ENCODE data around the gene NHLRC1. TPM values are rescaled to one million over a fixed set of nuclear protein-coding genes. Genes with fewer than 3 reads are reported as not detected.

The NHLRC1 gene
- total and polyA plus RNA-seq, 2 experiments from 2014 or later: 1.1 TPM

- H3K79me2 ChIP-seq (replicated peaks; ENCODE audit: insufficient read depth): no peaks in the 10 kb centered on the region
- no peak overlapping the region for H2AFZ ChIP-seq
- ATAC-seq (no peak), DNase-seq (ENCODE audit: low spot score) (no peak)
- H3K4me2 ChIP-seq: no peak overlapping the region
- Mint-ChIP-seq H3K27ac (no peak overlapping the region), H3K36me3 (ENCODE audit: low read depth) (peaks cover 33% of the 10 kb centered on the region), H3K4me3 (no peak overlapping the region), H3K27me3 (ENCODE audit: insufficient read depth, low read depth, poor library complexity) (no peaks in the 10 kb centered on the region), H3K9me3 (peaks cover 13% of the 10 kb centered on the region), H3K4me1 (no peaks in the 10 kb centered on the region)
- H3K27ac ChIP-seq (ENCODE audit: low read depth): no peak overlapping the region
- H3F3A ChIP-seq (replicated peaks; ENCODE audit: low read depth): no peaks in the 10 kb centered on the region
- H4K20me1 ChIP-seq (replicated peaks; ENCODE audit: insufficient read depth): no peaks in the 10 kb centered on the region
- no peaks in the 10 kb centered on the region for H3K9me2 ChIP-seq (ENCODE audit: insufficient read depth)
- H3K36me3 ChIP-seq (ENCODE audit: insufficient read depth): peaks cover 20% of the 10 kb centered on the region
- H3K27me3 ChIP-seq (ENCODE audit: insufficient read depth): no peaks in the 10 kb centered on the region
- no peak for TF ChIP-seq POLR2AphosphoS5 (IDR thresholded peaks at IDR 0.05; ENCODE audit: low read depth)
- no peak for TF ChIP-seq NANOG (IDR thresholded peaks at IDR 0.05; ENCODE audit: borderline replicate concordance)
- TF ChIP-seq ETS1 (IDR thresholded peaks at IDR 0.05): no peak
- no peak for TF ChIP-seq ZNF331 (CRISPR knock-in tag; IDR thresholded peaks at IDR 0.05; ENCODE audit: low read depth)
- no peak for TF ChIP-seq EZH2 (IDR thresholded peaks at IDR 0.05; ENCODE audit: low read depth, unreplicated experiment)
- no peak for TF ChIP-seq ZNF114 (CRISPR knock-in tag; IDR thresholded peaks at IDR 0.05)
- no peak for TF ChIP-seq CTCF (conservative IDR thresholded peaks at IDR 0.05; ENCODE audit: low read depth in 2 of 2)
- no peak for TF ChIP-seq ZNF462 (CRISPR knock-in tag; IDR thresholded peaks at IDR 0.05)
- no peaks in the 10 kb centered on the region for H3K4me1 ChIP-seq (ENCODE audit: insufficient read depth)
- no peak overlapping the region for H3K4me3 ChIP-seq
Measured at GRCh38 chr6:18168264-18168663, 45.8 kb upstream of the NHLRC1 start.

All from GM23338 (cell line).